ENCODE results near the gene LGR5.

GRCh38 chr12:71441836-71442566, 2.4 kb downstream of the LGR5 start:
- TF ChIP-seq CTCF (conservative IDR thresholded peaks at IDR 0.05; ENCODE audit: low read depth, low read length) (peak; percentile 49), EZH2 (IDR thresholded peaks at IDR 0.05; ENCODE audit: borderline replicate concordance, low read depth, low read length, poor library complexity, severe bottlenecking) (no peak)

Measured in A673 (cell line).